ENCODE results near the gene RAPGEF2. TPM values are rescaled to one million over a fixed set of nuclear protein-coding genes. Genes with fewer than 3 reads are reported as not detected.

RAPGEF2 gene
- total RNA-seq, 1 experiment from 2014 or later = 26.3 TPM

DNA sequence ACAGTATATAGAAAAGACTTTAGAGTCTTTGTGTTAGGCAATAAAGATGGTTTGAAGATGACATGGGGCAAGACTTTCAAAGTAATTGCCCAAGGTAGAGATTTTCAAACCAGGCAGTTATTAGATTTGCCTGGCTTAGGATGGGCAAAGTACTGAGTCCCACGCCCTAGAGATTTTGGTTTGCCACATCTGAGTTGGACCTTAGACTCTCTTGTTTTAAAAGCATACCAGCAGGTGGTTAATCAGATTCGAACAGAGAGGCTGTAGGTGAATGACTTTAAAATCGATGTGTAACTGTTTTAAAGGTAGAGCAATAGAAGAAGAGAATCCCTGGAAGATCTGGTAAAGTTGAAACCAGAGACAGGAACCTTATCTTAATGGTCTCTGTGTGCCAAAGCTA lies 121.5 kb downstream of the RAPGEF2 start:
- CTCF ChIA-PET = interaction anchor here (1.2 kb wide), 1 partner anchor 20 kb away, joined by 3 read pairs; no protein-coding TSS in a partner anchor
- Mint-ChIP-seq H3K27ac (ENCODE audit: low read depth, unreplicated experiment) (no peak overlapping the region), H3K27me3 (ENCODE audit: insufficient read depth, unreplicated experiment) (no peaks in the 10 kb centered on the region)

DNA sequence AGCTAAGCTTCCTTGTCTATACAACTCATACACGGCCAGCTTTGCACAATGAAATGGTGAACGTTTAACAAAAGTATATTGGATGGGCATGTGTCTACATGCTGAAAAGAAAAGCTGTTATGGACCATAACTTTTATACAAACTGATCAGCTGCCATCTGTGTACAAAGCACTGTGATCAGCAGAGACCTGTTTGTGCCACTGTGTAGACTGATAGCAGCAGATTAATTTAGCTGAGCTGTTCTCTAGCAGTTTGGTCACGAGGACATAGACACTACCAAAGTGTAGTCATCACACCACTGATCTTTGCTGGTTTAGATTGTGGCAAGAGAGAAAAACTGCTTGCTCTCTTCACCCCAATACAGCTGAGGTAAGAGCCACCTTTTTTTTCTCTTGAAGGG lies 124.5 kb downstream of the RAPGEF2 start:
- Mint-ChIP-seq H3K4me1 (ENCODE audit: insufficient read depth, unreplicated experiment) (peaks cover 37% of the 10 kb centered on the region), H3K36me3 (ENCODE audit: insufficient read depth, unreplicated experiment) (peaks cover 6% of the 10 kb centered on the region), H3K27me3 (ENCODE audit: insufficient read depth, unreplicated experiment) (no peaks in the 10 kb centered on the region), H3K27ac (ENCODE audit: low read depth, unreplicated experiment) (peak overlapping the region; percentile 74), H3K4me3 (ENCODE audit: unreplicated experiment) (peak overlapping the region; percentile 72), H3K9me3 (ENCODE audit: unreplicated experiment) (peaks cover 7% of the 10 kb centered on the region)
- ChIA-PET POLR2A (interaction anchor here (0.6 to 3.1 kb wide), 18 partner anchors 12 to 499 kb away, joined by 3 to 21 read pairs (median 4); no protein-coding TSS in a partner anchor), CTCF (interaction anchor here (0.5 to 1.6 kb wide), 4 partner anchors 25 to 602 kb away, joined by 3 to 7 read pairs (median 4); no protein-coding TSS in a partner anchor)
- peak; percentile 11 for DNase-seq (ENCODE audit: unreplicated experiment)
- no peak for TF ChIP-seq CTCF (IDR thresholded peaks at IDR 0.05; ENCODE audit: unreplicated experiment)
- BruUV-seq (replicated peaks) = no TSS peak
- intact Hi-C loops (cut with micrococcal nuclease) = no loop called here

More for the DNA sequence above, 121.5 kb downstream of the RAPGEF2 start:
- H3K4me3 Mint-ChIP-seq (ENCODE audit: unreplicated experiment) = no peak overlapping the region
- BruUV-seq (replicated peaks) = no TSS peak
- POLR2A ChIA-PET = no interaction called here
- intact Hi-C loops (cut with micrococcal nuclease) = no loop called here
- H3K4me1 Mint-ChIP-seq (ENCODE audit: insufficient read depth, unreplicated experiment) = peaks cover 25% of the 10 kb centered on the region
- DNase-seq (ENCODE audit: unreplicated experiment) = no peak
- peaks cover 7% of the 10 kb centered on the region for H3K9me3 Mint-ChIP-seq (ENCODE audit: unreplicated experiment)
- TF ChIP-seq CTCF (IDR thresholded peaks at IDR 0.05; ENCODE audit: unreplicated experiment) = no peak
- no peaks in the 10 kb centered on the region for H3K36me3 Mint-ChIP-seq (ENCODE audit: insufficient read depth, unreplicated experiment)

- CTCF ChIA-PET = interaction anchor here (0.8 to 1.6 kb wide), 5 partner anchors 19 to 603 kb away, joined by 3 to 7 read pairs (median 4); no protein-coding TSS in a partner anchor
- no TSS peak for BruUV-seq (replicated peaks)
- Mint-ChIP-seq H3K4me3 (ENCODE audit: unreplicated experiment) (peak overlapping the region; percentile 72), H3K4me1 (ENCODE audit: insufficient read depth, unreplicated experiment) (peaks cover 37% of the 10 kb centered on the region), H3K36me3 (ENCODE audit: insufficient read depth, unreplicated experiment) (peaks cover 8% of the 10 kb centered on the region), H3K27me3 (ENCODE audit: insufficient read depth, unreplicated experiment) (no peaks in the 10 kb centered on the region), H3K9me3 (ENCODE audit: unreplicated experiment) (peaks cover 7% of the 10 kb centered on the region), H3K27ac (ENCODE audit: low read depth, unreplicated experiment) (peak overlapping the region; percentile 74)
- no peak for TF ChIP-seq CTCF (IDR thresholded peaks at IDR 0.05; ENCODE audit: unreplicated experiment)
- POLR2A ChIA-PET = interaction anchor here (0.6 to 3.1 kb wide), 26 partner anchors 8 to 912 kb away, joined by 3 to 21 read pairs (median 4); no protein-coding TSS in a partner anchor
- peak; percentile 72 for DNase-seq (ENCODE audit: unreplicated experiment)
- intact Hi-C loops (cut with micrococcal nuclease) = loop anchor here (2.0 kb wide), 1 partner anchor 69 kb away; no protein-coding TSS in a partner anchor
Observed at GRCh38 chr4:159227984-159228383, 125.1 kb downstream of the RAPGEF2 start.

- H3K4me3 Mint-ChIP-seq (ENCODE audit: unreplicated experiment) = peak overlapping the region; percentile 72
- POLR2A ChIA-PET = interaction anchor here (0.7 to 3.1 kb wide), 9 partner anchors 12 to 205 kb away, joined by 3 to 21 read pairs (median 6); no protein-coding TSS in a partner anchor
- BruUV-seq (replicated peaks) = no TSS peak
- DNase-seq (ENCODE audit: unreplicated experiment) = peak; percentile 43
- TF ChIP-seq CTCF (IDR thresholded peaks at IDR 0.05; ENCODE audit: unreplicated experiment) = no peak
- H3K9me3 Mint-ChIP-seq (ENCODE audit: unreplicated experiment) = peaks cover 13% of the 10 kb centered on the region
- peak overlapping the region; percentile 74 for H3K27ac Mint-ChIP-seq (ENCODE audit: low read depth, unreplicated experiment)
- H3K4me1 Mint-ChIP-seq (ENCODE audit: insufficient read depth, unreplicated experiment) = peaks cover 37% of the 10 kb centered on the region
- peaks cover 13% of the 10 kb centered on the region for H3K36me3 Mint-ChIP-seq (ENCODE audit: insufficient read depth, unreplicated experiment)
- no peaks in the 10 kb centered on the region for H3K27me3 Mint-ChIP-seq (ENCODE audit: insufficient read depth, unreplicated experiment)
- intact Hi-C loops (cut with micrococcal nuclease) = loop anchor here (2.0 kb wide), 1 partner anchor 68 kb away; no protein-coding TSS in a partner anchor
- CTCF ChIA-PET = interaction anchor here (1.1 to 1.4 kb wide), 2 partner anchors 21 to 70 kb away, joined by 3 to 5 read pairs; no protein-coding TSS in a partner anchor
Observed at GRCh38 chr4:159229164-159229563, 126.3 kb downstream of the RAPGEF2 start.

Measured in MCF 10A (cell line).